HepG2 (cell line): ENCODE results near the gene BCL11B.

Experiments used
- CENPX ChIP-seq: sonication (generic); formaldehyde crosslinking; IDR thresholded peaks from 2 replicates; pipeline ENCODE4 v1.9.0; 2021; ENCODE audit warnings: mild to moderate bottlenecking, missing genetic modification reagents, moderate library complexity
- ETV6 ChIP-seq: sonication (generic); formaldehyde crosslinking; conservative IDR thresholded peaks from 2 replicates; pipeline ENCODE4 v1.4.0; 2020; ENCODE audit warnings: missing genetic modification reagents
- FOXJ3 ChIP-seq: sonication (generic); formaldehyde crosslinking; IDR thresholded peaks from 2 replicates; pipeline ENCODE4 v1.4.0; 2020; ENCODE audit warnings: missing genetic modification reagents, mild to moderate bottlenecking, borderline replicate concordance
- HOXA7 ChIP-seq: sonication (generic); formaldehyde crosslinking; IDR thresholded peaks from 2 replicates; pipeline ENCODE4 v1.8.1; 2022; ENCODE audit warnings: mild to moderate bottlenecking, missing genetic modification reagents, moderate library complexity
- MLXIP ChIP-seq: sonication (generic); formaldehyde crosslinking; IDR thresholded peaks from 2 replicates; pipeline ENCODE4 v1.9.0; 2021; ENCODE audit warnings: missing genetic modification reagents, borderline replicate concordance
- PAF1 ChIP-seq: IDR thresholded peaks from 2 replicates; pipeline ENCODE4 v1.6.1; 2016; ENCODE audit warnings: missing genetic modification reagents, missing compliant biosample characterization
- PBX3 ChIP-seq: sonication (generic); formaldehyde crosslinking; IDR thresholded peaks from 2 replicates; pipeline ENCODE4 v1.8.1; 2023; ENCODE audit warnings: missing genetic modification reagents, inconsistent platforms, borderline replicate concordance
- POLR2A ChIP-seq, 2 experiments: IDR thresholded peaks; 2 replicates each; pipeline ENCODE4 v1.6.1; 2011; ENCODE audit warnings: low read depth in 2 of 2, low read length in 2 of 2, mild to moderate bottlenecking in 1 of 2, moderate library complexity in 1 of 2; ENCODE audit not compliant: insufficient read depth in 1 of 2
- SRF ChIP-seq: IDR thresholded peaks from 2 replicates; pipeline ENCODE4 v1.6.1; 2011; ENCODE audit warnings: mild to moderate bottlenecking, low read depth, low read length, moderate library complexity
- ZNF510 ChIP-seq: sonication (generic); formaldehyde crosslinking; IDR thresholded peaks from 2 replicates; pipeline ENCODE4 v1.4.0; 2020; ENCODE audit warnings: low read depth, mild to moderate bottlenecking, missing genetic modification reagents
- ZNF530 ChIP-seq: sonication (generic); formaldehyde crosslinking; IDR thresholded peaks from 2 replicates; pipeline ENCODE4 v1.5.0; 2020; ENCODE audit warnings: low read depth, mild to moderate bottlenecking, missing genetic modification reagents

- TF ChIP-seq PAF1 (no peak), CENPX (CRISPR knock-in tag) (no peak), PBX3 (CRISPR knock-in tag) (no peak), ZNF510 (no peak), MLXIP (CRISPR knock-in tag) (no peak), ZNF530 (CRISPR knock-in tag) (no peak), POLR2A (IDR thresholded peaks at IDR 0.05; ENCODE audit: insufficient read depth in 1 of 2, low read depth in 2 of 2, low read length in 2 of 2) (no peak), FOXJ3 (no peak), SRF (no peak), ETV6 (CRISPR knock-in tag) (no peak), HOXA7 (CRISPR knock-in tag) (no peak)
Observed at GRCh38 chr14:99187858-99188257, 84.1 kb downstream of the BCL11B start.
